Endodermal cell (in vitro differentiated cells): ENCODE measurements around the gene CNTLN. TPM values are rescaled to one million over a fixed set of nuclear protein-coding genes. Genes with fewer than 3 reads are reported as not detected.

Experiments
- DNase-seq: peaks from one replicate; pipeline ENCODE4 v3.0.0-alpha.2; 2017
- H3K27ac ChIP-seq: 2 replicates; pipeline ENCODE4 v1.5.1; 2013; ENCODE audit warnings: mild to moderate bottlenecking, low read depth, low read length, moderate library complexity
- H3K27me3 ChIP-seq: 2 replicates; pipeline ENCODE4 v1.6.1; 2013; ENCODE audit warnings: mild to moderate bottlenecking, low read length, moderate library complexity; ENCODE audit not compliant: insufficient read depth, control insufficient read depth, poor library complexity, severe bottlenecking
- H3K36me3 ChIP-seq: 2 replicates; pipeline ENCODE4 v1.7.0; 2013; ENCODE audit warnings: mild to moderate bottlenecking, low read length, moderate library complexity; ENCODE audit not compliant: control insufficient read depth, insufficient read depth
- H3K4me1 ChIP-seq: one replicate; pipeline ENCODE4 v1.7.0; 2013; ENCODE audit warnings: low read length; ENCODE audit not compliant: control insufficient read depth, insufficient read depth
- H3K4me3 ChIP-seq: 2 replicates; pipeline ENCODE4 v1.5.1; 2013; ENCODE audit warnings: mild to moderate bottlenecking, low read length, moderate library complexity
- H3K9ac ChIP-seq: 2 replicates; pipeline ENCODE4 v1.6.1; 2013; ENCODE audit warnings: mild to moderate bottlenecking, low read length, moderate library complexity; ENCODE audit not compliant: poor library complexity, severe bottlenecking; ENCODE audit errors: extremely low read depth
- H3K9me3 ChIP-seq: 2 replicates; pipeline ENCODE4 v1.6.1; 2013; ENCODE audit warnings: mild to moderate bottlenecking, low read length, moderate library complexity; ENCODE audit not compliant: control insufficient read depth
- H3K27ac Mint-ChIP-seq: 2 replicates; pipeline ENCODE4 v1.8.0; 2020; ENCODE audit warnings: mixed read lengths
- H3K27me3 Mint-ChIP-seq: 2 replicates; pipeline ENCODE4 v1.8.0; 2021; ENCODE audit warnings: mild to moderate bottlenecking, mixed read lengths; ENCODE audit not compliant: insufficient read depth
- H3K36me3 Mint-ChIP-seq: 2 replicates; pipeline ENCODE4 v1.8.0; 2020; ENCODE audit warnings: low read depth, mixed read lengths
- H3K4me1 Mint-ChIP-seq: 2 replicates; pipeline ENCODE4 v1.8.0; 2020; ENCODE audit warnings: mixed read lengths
- H3K4me3 Mint-ChIP-seq: 2 replicates; pipeline ENCODE4 v1.8.0; 2020; ENCODE audit warnings: mild to moderate bottlenecking, moderate library complexity, mixed read lengths
- H3K9me3 Mint-ChIP-seq: 2 replicates; pipeline ENCODE4 v1.8.0; 2020; ENCODE audit warnings: mild to moderate bottlenecking, mixed read lengths
- WGBS, 2 experiments: methylation state at CpG; one replicate each; pipeline versions ENCODE4 v1.1.5 to v1.1.7; 2013; ENCODE audit warnings: missing lambda C conversion rate in 2 of 2, mixed read lengths in 1 of 2; ENCODE audit not compliant: insufficient coverage in 1 of 2, insufficient read length in 1 of 2; 5-methylcytosine and 5-hydroxymethylcytosine counted together
- long read RNA-seq, 4 experiments: library from polyadenylated mRNA in 2 of 4; library from RNA in 1 of 4; library from capped mRNA in 1 of 4; stranded (forward) in 3 of 4; unstranded in 1 of 4; transcript quantifications; one replicate each; pipeline ENCODE4 v2.0.0, GENCODE V29; 2020 to 2021; ENCODE audit warnings: inconsistent platforms in 1 of 4
- polyA plus RNA-seq, 2 experiments: library from polyadenylated mRNA; stranded (reverse); fragments of 50-300 nt; gene quantifications; one replicate each; pipeline ENCODE4 v1.2.3, GENCODE V29; 2013
- total RNA-seq, 2 donors: library from RNA; stranded (reverse); fragmentation: NEBNext Ultra II Directional in 1 of 2; extraction: Animal tissue kit (Norgen Biotek cat#: 25700) in 1 of 2; gene quantifications; 2 replicates in 1 of 2; 3 replicates in 1 of 2; pipeline ENCODE4 v1.2.1, GENCODE V29; 2021
- TF ChIP-seq, protein P1 (sequence below): fragments of 200-600 bp; sonication (generic); conservative IDR thresholded peaks from 2 replicates; pipeline ENCODE4 v1.5.0; 2021; ENCODE audit warnings: antibody characterized with exemption, mild to moderate bottlenecking

CNTLN gene, protein sequence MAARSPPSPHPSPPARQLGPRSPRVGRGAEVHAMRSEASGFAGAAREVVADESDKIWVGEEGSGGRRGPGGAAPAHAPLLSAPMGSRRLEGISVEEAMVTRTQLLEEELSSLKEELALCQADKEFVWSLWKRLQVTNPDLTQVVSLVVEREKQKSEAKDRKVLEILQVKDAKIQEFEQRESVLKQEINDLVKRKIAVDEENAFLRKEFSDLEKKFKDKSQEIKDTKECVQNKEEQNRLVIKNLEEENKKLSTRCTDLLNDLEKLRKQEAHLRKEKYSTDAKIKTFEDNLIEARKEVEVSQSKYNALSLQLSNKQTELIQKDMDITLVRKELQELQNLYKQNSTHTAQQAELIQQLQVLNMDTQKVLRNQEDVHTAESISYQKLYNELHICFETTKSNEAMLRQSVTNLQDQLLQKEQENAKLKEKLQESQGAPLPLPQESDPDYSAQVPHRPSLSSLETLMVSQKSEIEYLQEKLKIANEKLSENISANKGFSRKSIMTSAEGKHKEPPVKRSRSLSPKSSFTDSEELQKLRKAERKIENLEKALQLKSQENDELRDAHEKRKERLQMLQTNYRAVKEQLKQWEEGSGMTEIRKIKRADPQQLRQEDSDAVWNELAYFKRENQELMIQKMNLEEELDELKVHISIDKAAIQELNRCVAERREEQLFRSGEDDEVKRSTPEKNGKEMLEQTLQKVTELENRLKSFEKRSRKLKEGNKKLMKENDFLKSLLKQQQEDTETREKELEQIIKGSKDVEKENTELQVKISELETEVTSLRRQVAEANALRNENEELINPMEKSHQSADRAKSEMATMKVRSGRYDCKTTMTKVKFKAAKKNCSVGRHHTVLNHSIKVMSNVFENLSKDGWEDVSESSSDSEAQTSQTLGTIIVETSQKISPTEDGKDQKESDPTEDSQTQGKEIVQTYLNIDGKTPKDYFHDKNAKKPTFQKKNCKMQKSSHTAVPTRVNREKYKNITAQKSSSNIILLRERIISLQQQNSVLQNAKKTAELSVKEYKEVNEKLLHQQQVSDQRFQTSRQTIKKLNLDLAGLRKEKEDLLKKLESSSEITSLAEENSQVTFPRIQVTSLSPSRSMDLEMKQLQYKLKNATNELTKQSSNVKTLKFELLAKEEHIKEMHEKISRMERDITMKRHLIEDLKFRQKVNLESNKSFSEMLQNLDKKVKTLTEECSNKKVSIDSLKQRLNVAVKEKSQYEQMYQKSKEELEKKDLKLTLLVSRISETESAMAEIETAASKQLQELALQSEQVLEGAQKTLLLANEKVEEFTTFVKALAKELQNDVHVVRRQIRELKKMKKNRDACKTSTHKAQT (N-terminal part only)
- total RNA-seq: 10 to 100 TPM; 12.4 to 13.7 TPM
- 11.6 TPM for polyA plus RNA-seq (2013, experiment 1 of 2)
- polyA plus RNA-seq (2013, experiment 2 of 2): 11.3 TPM
- long read RNA-seq, experiment 1, partial matches to known transcripts: 0 of 4 reads
- long read RNA-seq, experiment 1, other reads (novel, unspliced or antisense): 4 of 4 reads
- long read RNA-seq, experiment 2, full-length matches to known transcripts: 5 of 24 reads
- long read RNA-seq, experiment 2, partial matches to known transcripts: 9 of 24 reads
- long read RNA-seq, experiment 2, other reads (novel, unspliced or antisense): 10 of 24 reads
- long read RNA-seq, experiment 3, full-length matches to known transcripts: 2 of 18 reads
- long read RNA-seq, experiment 3, partial matches to known transcripts: 13 of 18 reads
- long read RNA-seq, experiment 3, other reads (novel, unspliced or antisense): 3 of 18 reads
- long read RNA-seq, experiment 4, full-length matches to known transcripts: 4 of 12 reads
- long read RNA-seq, experiment 4, partial matches to known transcripts: 6 of 12 reads
- long read RNA-seq, experiment 4, other reads (novel, unspliced or antisense): 2 of 12 reads

DNA sequence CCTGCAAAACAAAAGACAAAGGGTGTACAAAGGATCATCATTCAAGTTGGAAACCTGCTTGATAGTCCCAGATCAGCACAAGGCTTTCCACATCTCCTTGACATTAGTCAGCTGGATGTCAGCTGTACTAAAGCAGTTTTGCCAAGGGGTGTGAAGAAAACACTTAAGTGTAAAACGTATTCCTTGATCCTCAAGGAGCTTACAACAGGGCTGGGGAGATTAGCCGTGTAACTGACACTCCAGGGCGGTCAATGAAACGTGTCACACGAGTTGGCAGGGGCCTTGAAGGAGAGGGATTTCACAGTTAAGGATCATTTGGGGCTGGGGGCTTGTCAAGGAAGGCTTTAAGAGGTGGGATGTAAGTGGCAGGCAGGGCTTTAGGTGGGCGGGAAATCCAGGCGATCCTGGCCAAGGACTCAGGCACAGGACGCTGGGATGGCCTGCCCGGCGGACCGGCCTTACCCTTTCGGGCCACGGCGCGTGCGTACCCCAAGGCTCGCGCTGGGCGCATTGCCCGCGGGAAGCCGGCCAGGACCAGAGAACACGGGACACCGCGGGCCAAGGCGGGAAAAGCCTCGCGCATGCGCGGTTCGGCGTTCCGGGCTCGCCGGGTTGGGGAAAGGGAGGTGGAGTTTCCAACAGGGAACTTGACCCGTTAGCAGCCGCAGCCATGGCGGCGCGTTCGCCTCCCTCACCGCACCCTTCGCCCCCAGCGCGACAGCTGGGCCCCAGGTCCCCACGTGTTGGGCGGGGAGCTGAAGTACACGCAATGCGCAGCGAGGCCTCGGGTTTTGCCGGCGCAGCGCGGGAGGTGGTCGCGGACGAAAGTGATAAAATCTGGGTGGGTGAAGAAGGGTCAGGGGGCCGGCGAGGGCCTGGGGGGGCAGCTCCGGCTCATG, at the start of gene CNTLN:
Gene CNTLN, plus strand, starts transcription at position 645 of the 899 bp plus-strand sequence. Its CDS starts 26 bp downstream, at position 671.
- H3K4me3 ChIP-seq: peak within 1 kb of the TSS; percentile 83
- peak within 1 kb of the TSS; percentile 11 for H3K27ac ChIP-seq
- Mint-ChIP-seq H3K4me3 (peak within 1 kb of the TSS; percentile 87), H3K9me3 (no peaks in the 10 kb centered on the region), H3K4me1 (peaks cover 5% of the 10 kb centered on the region), H3K27me3 (peaks cover 11% of the 10 kb centered on the region), H3K27ac (peak within 1 kb of the TSS; percentile 88), H3K36me3 (peaks cover 2% of the 10 kb centered on the region)
- no peaks in the 10 kb centered on the region for H3K27me3 ChIP-seq
- peak within 1 kb of the TSS; percentile 52 for H3K9ac ChIP-seq
- DNase-seq: peak; percentile 97
- H3K36me3 ChIP-seq: no peaks in the 10 kb centered on the region
- H3K4me1 ChIP-seq: no peaks in the 10 kb centered on the region
- no peaks in the 10 kb centered on the region for H3K9me3 ChIP-seq
- WGBS, 2 experiments: 5 to 45% methylated on average over 5 to 61 of the region's 61 CpGs
- TF ChIP-seq, protein P1, sequence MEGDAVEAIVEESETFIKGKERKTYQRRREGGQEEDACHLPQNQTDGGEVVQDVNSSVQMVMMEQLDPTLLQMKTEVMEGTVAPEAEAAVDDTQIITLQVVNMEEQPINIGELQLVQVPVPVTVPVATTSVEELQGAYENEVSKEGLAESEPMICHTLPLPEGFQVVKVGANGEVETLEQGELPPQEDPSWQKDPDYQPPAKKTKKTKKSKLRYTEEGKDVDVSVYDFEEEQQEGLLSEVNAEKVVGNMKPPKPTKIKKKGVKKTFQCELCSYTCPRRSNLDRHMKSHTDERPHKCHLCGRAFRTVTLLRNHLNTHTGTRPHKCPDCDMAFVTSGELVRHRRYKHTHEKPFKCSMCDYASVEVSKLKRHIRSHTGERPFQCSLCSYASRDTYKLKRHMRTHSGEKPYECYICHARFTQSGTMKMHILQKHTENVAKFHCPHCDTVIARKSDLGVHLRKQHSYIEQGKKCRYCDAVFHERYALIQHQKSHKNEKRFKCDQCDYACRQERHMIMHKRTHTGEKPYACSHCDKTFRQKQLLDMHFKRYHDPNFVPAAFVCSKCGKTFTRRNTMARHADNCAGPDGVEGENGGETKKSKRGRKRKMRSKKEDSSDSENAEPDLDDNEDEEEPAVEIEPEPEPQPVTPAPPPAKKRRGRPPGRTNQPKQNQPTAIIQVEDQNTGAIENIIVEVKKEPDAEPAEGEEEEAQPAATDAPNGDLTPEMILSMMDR: no peak

DNA sequence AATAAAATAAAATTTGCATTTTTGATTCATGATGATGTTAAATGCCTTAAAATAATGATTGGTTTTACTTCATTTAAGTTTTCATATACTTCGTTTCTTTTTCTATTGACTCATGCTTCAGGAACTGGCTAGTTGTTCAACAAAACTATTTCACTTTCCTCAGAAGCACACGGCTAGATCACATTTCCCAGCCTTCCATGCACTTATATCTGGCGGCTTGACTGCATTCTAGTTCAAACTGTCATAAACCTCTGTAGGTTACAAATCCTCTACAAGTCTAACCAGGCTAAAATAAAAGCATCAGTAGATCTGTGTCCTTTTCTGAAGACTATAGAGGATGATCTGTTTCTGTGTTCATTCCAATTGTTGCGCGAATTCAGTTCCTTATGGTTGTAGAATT, 46.3 kb upstream of the CNTLN start:
- H3K36me3 Mint-ChIP-seq: no peaks in the 10 kb centered on the region
- WGBS, 2 experiments: 91 to 97% methylated on average over 5 of the region's 5 CpGs
- no peaks in the 10 kb centered on the region for H3K9me3 Mint-ChIP-seq
- no peaks in the 10 kb centered on the region for H3K27me3 Mint-ChIP-seq
- Histone ChIP-seq H3K4me3 (no peak overlapping the region), H3K27ac (no peak overlapping the region), H3K9me3 (no peaks in the 10 kb centered on the region), H3K36me3 (no peaks in the 10 kb centered on the region), H3K9ac (no peak overlapping the region), H3K27me3 (no peaks in the 10 kb centered on the region), H3K4me1 (no peaks in the 10 kb centered on the region)
- no peaks in the 10 kb centered on the region for H3K4me1 Mint-ChIP-seq
- DNase-seq: no peak
- no peak overlapping the region for H3K27ac Mint-ChIP-seq
- TF ChIP-seq, protein P1: no peak
- H3K4me3 Mint-ChIP-seq: no peak overlapping the region
